Body of pancreas (tissue), 4 donors: ENCODE data around the gene DHX58.

Source experiments
- CTCF ChIP-seq, 7 experiments: fragments of 450-650 bp in 4 of 7; fragments of 200-600 bp in 3 of 7; sonication (generic) in 3 of 7; IDR thresholded peaks; one replicate each; pipeline ENCODE4 v1.5.1; 2016 to 2019; ENCODE audit warnings: antibody characterized with exemption in 7 of 7
- POLR2A ChIP-seq, 3 donors: fragments of 450-650 bp; IDR thresholded peaks; one replicate each; pipeline ENCODE4 v1.6.1; 2016; ENCODE audit warnings: antibody characterized with exemption in 3 of 3, mild to moderate bottlenecking in 2 of 3

GRCh38 chr17:42131232-42131631 lies 18.7 kb upstream of the DHX58 start:
- no peak for TF ChIP-seq CTCF (IDR thresholded peaks at IDR 0.05)
- no peak for TF ChIP-seq POLR2A (IDR thresholded peaks at IDR 0.05)
